Activated naive CD4-positive, alpha-beta T cell treated with anti-CD3 and anti-CD28 coated beads, Interleukin-2, amount 10 ng/mL, durations not matched to agents 7 days and 5 days (primary cell): ENCODE measurements around the gene ARL15.

ENCODE experiments used
- CTCF ChIA-PET: fragments of 350-600 bp; sonication (Branson Sonifier 250); formaldehyde crosslinking; loops from one replicate; lab custom pipeline; 2021; ENCODE audit warnings: antibody characterized with exemption; lab: Charles Lee
- DNase-seq: peaks from one replicate; pipeline ENCODE4 v3.0.0-alpha.2; 2020
- H3K27ac Mint-ChIP-seq: one replicate; pipeline ENCODE4 v1.8.0; 2021; ENCODE audit warnings: mild to moderate bottlenecking, moderate library complexity, mixed read lengths
- H3K27me3 Mint-ChIP-seq: one replicate; pipeline ENCODE4 v1.8.0; 2021; ENCODE audit warnings: mild to moderate bottlenecking, mixed read lengths
- H3K36me3 Mint-ChIP-seq: one replicate; pipeline ENCODE4 v1.8.0; 2021; ENCODE audit warnings: mixed read lengths
- H3K4me1 Mint-ChIP-seq: one replicate; pipeline ENCODE4 v1.8.0; 2021; ENCODE audit warnings: mixed read lengths
- H3K4me3 Mint-ChIP-seq: one replicate; pipeline ENCODE4 v1.8.0; 2021; ENCODE audit warnings: mild to moderate bottlenecking, moderate library complexity, mixed read lengths
- H3K9me3 Mint-ChIP-seq: one replicate; pipeline ENCODE4 v1.8.0; 2021; ENCODE audit warnings: mixed read lengths

ARL15 gene

GRCh38 chr5:53963958-53964357 lies 346.4 kb downstream of the ARL15 start:
- Mint-ChIP-seq H3K27me3 (no peaks in the 10 kb centered on the region), H3K4me1 (no peaks in the 10 kb centered on the region), H3K9me3 (no peaks in the 10 kb centered on the region), H3K36me3 (no peaks in the 10 kb centered on the region), H3K27ac (no peak overlapping the region), H3K4me3 (no peak overlapping the region)
- DNase-seq, result no peak
- CTCF ChIA-PET, result no interaction called here

- DNase-seq, result no peak
- Mint-ChIP-seq H3K27me3 (no peaks in the 10 kb centered on the region), H3K36me3 (no peaks in the 10 kb centered on the region), H3K4me3 (no peak overlapping the region), H3K27ac (no peak overlapping the region), H3K9me3 (peaks cover under 1% of the 10 kb centered on the region), H3K4me1 (no peaks in the 10 kb centered on the region)
- CTCF ChIA-PET, result no interaction called here
Measured at GRCh38 chr5:53962306-53962705, 348.1 kb downstream of the ARL15 start.

GRCh38 chr5:53956632-53957031 lies 353.7 kb downstream of the ARL15 start:
- Mint-ChIP-seq H3K27ac (no peak overlapping the region), H3K4me1 (no peaks in the 10 kb centered on the region), H3K9me3 (peaks cover 14% of the 10 kb centered on the region), H3K36me3 (peaks cover 5% of the 10 kb centered on the region), H3K4me3 (no peak overlapping the region), H3K27me3 (no peaks in the 10 kb centered on the region)
- CTCF ChIA-PET, result no interaction called here
- no peak for DNase-seq

- CTCF ChIA-PET, result no interaction called here
- Mint-ChIP-seq H3K36me3 (peaks cover 5% of the 10 kb centered on the region), H3K27me3 (no peaks in the 10 kb centered on the region), H3K9me3 (peaks cover 14% of the 10 kb centered on the region), H3K27ac (no peak overlapping the region), H3K4me3 (no peak overlapping the region), H3K4me1 (no peaks in the 10 kb centered on the region)
- no peak for DNase-seq
Measured at GRCh38 chr5:53956196-53956595, 354.2 kb downstream of the ARL15 start.

- no peaks in the 10 kb centered on the region for H3K4me1 Mint-ChIP-seq
- CTCF ChIA-PET, result no interaction called here
- H3K27me3 Mint-ChIP-seq, result no peaks in the 10 kb centered on the region
Measured at GRCh38 chr5:53950621-53951020, 359.8 kb downstream of the ARL15 start.

GRCh38 chr5:53948598-53948997 lies 361.8 kb downstream of the ARL15 start:
- Mint-ChIP-seq H3K4me1 (no peaks in the 10 kb centered on the region), H3K36me3 (no peaks in the 10 kb centered on the region), H3K9me3 (no peaks in the 10 kb centered on the region), H3K4me3 (no peak overlapping the region), H3K27ac (no peak overlapping the region), H3K27me3 (no peaks in the 10 kb centered on the region)
- no peak for DNase-seq
- CTCF ChIA-PET, result no interaction called here

More at GRCh38 chr5:53950621-53951020, 359.8 kb downstream of the ARL15 start:
- no peaks in the 10 kb centered on the region for H3K9me3 Mint-ChIP-seq
- no peak overlapping the region for H3K27ac Mint-ChIP-seq
- no peak overlapping the region for H3K4me3 Mint-ChIP-seq
- no peak for DNase-seq
- H3K36me3 Mint-ChIP-seq, result no peaks in the 10 kb centered on the region

- CTCF ChIA-PET, result no interaction called here
Measured at GRCh38 chr5:53946405-53947100, 363.8 kb downstream of the ARL15 start.

GRCh38 chr5:53944981-53945380 lies 365.4 kb downstream of the ARL15 start:
- H3K36me3 Mint-ChIP-seq, result peaks cover 4% of the 10 kb centered on the region
- no peaks in the 10 kb centered on the region for H3K4me1 Mint-ChIP-seq
- H3K27ac Mint-ChIP-seq, result no peak overlapping the region
- H3K27me3 Mint-ChIP-seq, result no peaks in the 10 kb centered on the region
- CTCF ChIA-PET, result no interaction called here
- peaks cover 2% of the 10 kb centered on the region for H3K9me3 Mint-ChIP-seq
- H3K4me3 Mint-ChIP-seq, result no peak overlapping the region
- DNase-seq, result no peak

More at GRCh38 chr5:53946405-53947100, 363.8 kb downstream of the ARL15 start:
- H3K4me1 Mint-ChIP-seq, result no peaks in the 10 kb centered on the region
- H3K27ac Mint-ChIP-seq, result no peak overlapping the region
- DNase-seq, result no peak
- H3K4me3 Mint-ChIP-seq, result no peak overlapping the region
- H3K36me3 Mint-ChIP-seq, result peaks cover 4% of the 10 kb centered on the region
- no peaks in the 10 kb centered on the region for H3K27me3 Mint-ChIP-seq
- H3K9me3 Mint-ChIP-seq, result peaks cover 2% of the 10 kb centered on the region

GRCh38 chr5:53943938-53944337 lies 366.4 kb downstream of the ARL15 start:
- no peaks in the 10 kb centered on the region for H3K4me1 Mint-ChIP-seq
- peaks cover 2% of the 10 kb centered on the region for H3K9me3 Mint-ChIP-seq
- H3K27ac Mint-ChIP-seq, result no peak overlapping the region
- no peak for DNase-seq
- no peaks in the 10 kb centered on the region for H3K27me3 Mint-ChIP-seq
- no peak overlapping the region for H3K4me3 Mint-ChIP-seq
- CTCF ChIA-PET, result no interaction called here
- peaks cover 4% of the 10 kb centered on the region for H3K36me3 Mint-ChIP-seq

- H3K4me1 Mint-ChIP-seq, result no peaks in the 10 kb centered on the region
- DNase-seq, result no peak
- no peak overlapping the region for H3K4me3 Mint-ChIP-seq
- peaks cover 6% of the 10 kb centered on the region for H3K36me3 Mint-ChIP-seq
- H3K27me3 Mint-ChIP-seq, result no peaks in the 10 kb centered on the region
- CTCF ChIA-PET, result interaction anchor here (0.6 kb wide), 1 partner anchor 529 kb away, joined by 3 read pairs; no protein-coding TSS in a partner anchor
- H3K27ac Mint-ChIP-seq, result no peak overlapping the region
- H3K9me3 Mint-ChIP-seq, result peaks cover 2% of the 10 kb centered on the region
Measured at GRCh38 chr5:53942724-53943123, 367.6 kb downstream of the ARL15 start.

GRCh38 chr5:53940921-53941320 lies 369.5 kb downstream of the ARL15 start:
- no peak for DNase-seq
- Mint-ChIP-seq H3K4me1 (no peaks in the 10 kb centered on the region), H3K4me3 (no peak overlapping the region), H3K9me3 (peaks cover 2% of the 10 kb centered on the region), H3K36me3 (peaks cover 6% of the 10 kb centered on the region), H3K27ac (no peak overlapping the region), H3K27me3 (no peaks in the 10 kb centered on the region)
- CTCF ChIA-PET, result no interaction called here

GRCh38 chr5:53937467-53937866 lies 372.9 kb downstream of the ARL15 start:
- Mint-ChIP-seq H3K27ac (no peak overlapping the region), H3K4me1 (no peaks in the 10 kb centered on the region), H3K27me3 (no peaks in the 10 kb centered on the region), H3K36me3 (peaks cover 2% of the 10 kb centered on the region), H3K4me3 (no peak overlapping the region), H3K9me3 (no peaks in the 10 kb centered on the region)
- CTCF ChIA-PET, result no interaction called here
- DNase-seq, result no peak

GRCh38 chr5:53936481-53937352 lies 373.7 kb downstream of the ARL15 start:
- Mint-ChIP-seq H3K27ac (no peak overlapping the region), H3K4me1 (no peaks in the 10 kb centered on the region), H3K27me3 (no peaks in the 10 kb centered on the region), H3K9me3 (no peaks in the 10 kb centered on the region), H3K36me3 (peaks cover 2% of the 10 kb centered on the region), H3K4me3 (no peak overlapping the region)
- CTCF ChIA-PET, result no interaction called here
- no peak for DNase-seq

GRCh38 chr5:53934151-53934820 lies 376.1 kb downstream of the ARL15 start:
- CTCF ChIA-PET, result interaction anchor here (1.2 kb wide), 1 partner anchor 457 kb away, joined by 4 read pairs; no protein-coding TSS in a partner anchor
- peaks cover 2% of the 10 kb centered on the region for H3K36me3 Mint-ChIP-seq
- no peaks in the 10 kb centered on the region for H3K9me3 Mint-ChIP-seq
- no peaks in the 10 kb centered on the region for H3K4me1 Mint-ChIP-seq
- DNase-seq, result no peak
- no peak overlapping the region for H3K4me3 Mint-ChIP-seq
- H3K27ac Mint-ChIP-seq, result no peak overlapping the region
- no peaks in the 10 kb centered on the region for H3K27me3 Mint-ChIP-seq
